Panc1 (cell line): ENCODE results near the gene NHS. TPM values are rescaled to one million over a fixed set of nuclear protein-coding genes. Genes with fewer than 3 reads are reported as not detected.

Source experiments
- ATAC-seq: fragments of 200-7000 bp; cut with Tn5 transposase; 2 replicates; pipeline ENCODE4 v1.9.1; 2020; ENCODE audit warnings: mild to moderate bottlenecking, moderate library complexity
- BruUV-seq: library from RNA; stranded (reverse); fragments of 400-500 nt; replicated peaks from 2 replicates; lab custom pipeline; 2021; lab: Mats Ljungman, UMichigan
- CTCF ChIA-PET: fragments of 300-600 bp; sonication (Branson Sonifier 250); formaldehyde crosslinking; loops from one replicate; lab custom pipeline; 2022; ENCODE audit warnings: antibody characterized with exemption; lab: Charles Lee
- POLR2A ChIA-PET: fragments of 300-600 bp; sonication (Branson Sonifier 250); formaldehyde crosslinking; loops from one replicate; lab custom pipeline; 2022; ENCODE audit warnings: antibody characterized with exemption; lab: Charles Lee
- DNase-seq: peaks from one replicate; pipeline ENCODE4 v3.0.0-alpha.2; 2010; ENCODE audit warnings: low read depth, low spot score
- H3K27ac ChIP-seq: 2 replicates; pipeline ENCODE4 v1.5.1; 2011; ENCODE audit warnings: mild to moderate bottlenecking, low read length, inconsistent platforms
- H3K27me3 ChIP-seq: fragments of 200-500 bp; sonication (Bioruptor generic); 2 replicates; pipeline ENCODE4 v1.6.0; 2014; ENCODE audit warnings: low read length, inconsistent platforms; ENCODE audit not compliant: control insufficient read depth, insufficient read depth
- H3K36me3 ChIP-seq: fragments of 200-500 bp; sonication (Bioruptor generic); 2 replicates; pipeline ENCODE4 v1.5.1; 2014; ENCODE audit warnings: inconsistent platforms, mild to moderate bottlenecking, low read length, moderate library complexity; ENCODE audit not compliant: control insufficient read depth, insufficient read depth
- H3K4me1 ChIP-seq: 2 replicates; pipeline ENCODE4 v1.5.1; 2011; ENCODE audit warnings: inconsistent platforms, mild to moderate bottlenecking, low read length, moderate library complexity; ENCODE audit not compliant: control insufficient read depth, insufficient read depth
- H3K4me3 ChIP-seq, 2 experiments: 2 replicates each; pipeline ENCODE4 v1.5.1; 2011 to 2012; ENCODE audit warnings: low read depth in 2 of 2, low read length in 2 of 2, mild to moderate bottlenecking in 2 of 2, inconsistent platforms in 1 of 2, moderate library complexity in 1 of 2
- H3K9me3 ChIP-seq: fragments of 200-500 bp; sonication (Bioruptor generic); 2 replicates; pipeline ENCODE4 v1.5.1; 2014; ENCODE audit warnings: low read depth, mild to moderate bottlenecking, inconsistent platforms, low read length, moderate library complexity; ENCODE audit not compliant: control insufficient read depth, insufficient read depth
- POLR2AphosphoS5 ChIP-seq: IDR thresholded peaks from 2 replicates; pipeline ENCODE4 v1.6.1; 2012; ENCODE audit warnings: mild to moderate bottlenecking, low read depth, low read length, moderate library complexity
- SIN3A ChIP-seq: IDR thresholded peaks from 2 replicates; pipeline ENCODE4 v1.6.1; 2012; ENCODE audit warnings: low read depth, mild to moderate bottlenecking, low read length, moderate library complexity, borderline replicate concordance; ENCODE audit not compliant: insufficient read depth
- TCF7L2 ChIP-seq: IDR thresholded peaks from 2 replicates; pipeline ENCODE4 v1.6.1; 2011; ENCODE audit warnings: mild to moderate bottlenecking, low read depth, low read length, inconsistent platforms
- in situ Hi-C: cut with HindIII; loops from 2 replicates; pipeline ENCODE4 v1.10.0; 2016; ENCODE audit warnings: low sequenced_read_pairs, low pct_unique_long_range_greater_than_20kb
- intact Hi-C: fragments of 100-400 bp; cut with micrococcal nuclease; formaldehyde crosslinking; loops from one replicate; pipeline ENCODE4 v1.10.0; 2022; ENCODE audit not compliant: unreplicated experiment
- total RNA-seq: library from RNA; stranded (reverse); gene quantifications from one replicate; pipeline ENCODE4 v1.2.1, GENCODE V29; 2021; ENCODE audit not compliant: unreplicated experiment
- TF ChIP-seq, protein P1 (sequence below): fragments of 450-650 bp; IDR thresholded peaks from 2 replicates; pipeline ENCODE4 v1.5.1; 2017; ENCODE audit warnings: mild to moderate bottlenecking
- TF ChIP-seq, protein P2 (sequence below), 2 experiments: IDR thresholded peaks; 2 replicates each; pipeline ENCODE4 v1.6.1; 2011 to 2012; ENCODE audit warnings: low read depth in 2 of 2, control low read depth in 1 of 2, low read length in 1 of 2, mild to moderate bottlenecking in 1 of 2, moderate library complexity in 1 of 2; ENCODE audit not compliant: insufficient read depth in 1 of 2

Gene NHS
- total RNA-seq, 1 experiment from 2014 or later, result 0.80 TPM

DNA sequence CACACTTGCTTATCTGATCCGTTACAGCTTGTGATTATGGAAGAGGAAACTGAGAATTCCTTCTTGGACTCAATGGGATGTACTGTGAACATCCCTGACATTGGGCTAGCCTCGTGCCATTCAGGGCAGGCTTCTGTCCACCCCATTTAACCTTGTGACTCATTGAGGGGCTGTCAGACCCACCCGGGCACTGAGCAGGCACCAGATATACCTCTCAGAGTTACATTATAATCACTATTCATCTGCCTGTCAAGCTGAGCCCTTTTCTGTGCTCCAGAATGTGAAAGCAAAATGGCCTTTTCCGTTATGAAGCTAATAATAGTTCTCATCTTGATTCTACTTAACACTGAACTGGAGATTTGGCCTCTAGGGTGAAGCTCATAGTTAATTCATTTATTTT is 191.7 kb downstream of the NHS start:
- Histone ChIP-seq H3K27me3 (no peaks in the 10 kb centered on the region), H3K4me1 (no peaks in the 10 kb centered on the region), H3K27ac (no peak overlapping the region), H3K36me3 (no peaks in the 10 kb centered on the region), H3K9me3 (no peaks in the 10 kb centered on the region), H3K4me3 (no peak overlapping the region)
- no peak for TF ChIP-seq POLR2AphosphoS5
- TF ChIP-seq, protein P1, sequence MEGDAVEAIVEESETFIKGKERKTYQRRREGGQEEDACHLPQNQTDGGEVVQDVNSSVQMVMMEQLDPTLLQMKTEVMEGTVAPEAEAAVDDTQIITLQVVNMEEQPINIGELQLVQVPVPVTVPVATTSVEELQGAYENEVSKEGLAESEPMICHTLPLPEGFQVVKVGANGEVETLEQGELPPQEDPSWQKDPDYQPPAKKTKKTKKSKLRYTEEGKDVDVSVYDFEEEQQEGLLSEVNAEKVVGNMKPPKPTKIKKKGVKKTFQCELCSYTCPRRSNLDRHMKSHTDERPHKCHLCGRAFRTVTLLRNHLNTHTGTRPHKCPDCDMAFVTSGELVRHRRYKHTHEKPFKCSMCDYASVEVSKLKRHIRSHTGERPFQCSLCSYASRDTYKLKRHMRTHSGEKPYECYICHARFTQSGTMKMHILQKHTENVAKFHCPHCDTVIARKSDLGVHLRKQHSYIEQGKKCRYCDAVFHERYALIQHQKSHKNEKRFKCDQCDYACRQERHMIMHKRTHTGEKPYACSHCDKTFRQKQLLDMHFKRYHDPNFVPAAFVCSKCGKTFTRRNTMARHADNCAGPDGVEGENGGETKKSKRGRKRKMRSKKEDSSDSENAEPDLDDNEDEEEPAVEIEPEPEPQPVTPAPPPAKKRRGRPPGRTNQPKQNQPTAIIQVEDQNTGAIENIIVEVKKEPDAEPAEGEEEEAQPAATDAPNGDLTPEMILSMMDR, result no peak
- no peak for TF ChIP-seq SIN3A
- TF ChIP-seq TCF7L2, result no peak
- TF ChIP-seq, protein P2, sequence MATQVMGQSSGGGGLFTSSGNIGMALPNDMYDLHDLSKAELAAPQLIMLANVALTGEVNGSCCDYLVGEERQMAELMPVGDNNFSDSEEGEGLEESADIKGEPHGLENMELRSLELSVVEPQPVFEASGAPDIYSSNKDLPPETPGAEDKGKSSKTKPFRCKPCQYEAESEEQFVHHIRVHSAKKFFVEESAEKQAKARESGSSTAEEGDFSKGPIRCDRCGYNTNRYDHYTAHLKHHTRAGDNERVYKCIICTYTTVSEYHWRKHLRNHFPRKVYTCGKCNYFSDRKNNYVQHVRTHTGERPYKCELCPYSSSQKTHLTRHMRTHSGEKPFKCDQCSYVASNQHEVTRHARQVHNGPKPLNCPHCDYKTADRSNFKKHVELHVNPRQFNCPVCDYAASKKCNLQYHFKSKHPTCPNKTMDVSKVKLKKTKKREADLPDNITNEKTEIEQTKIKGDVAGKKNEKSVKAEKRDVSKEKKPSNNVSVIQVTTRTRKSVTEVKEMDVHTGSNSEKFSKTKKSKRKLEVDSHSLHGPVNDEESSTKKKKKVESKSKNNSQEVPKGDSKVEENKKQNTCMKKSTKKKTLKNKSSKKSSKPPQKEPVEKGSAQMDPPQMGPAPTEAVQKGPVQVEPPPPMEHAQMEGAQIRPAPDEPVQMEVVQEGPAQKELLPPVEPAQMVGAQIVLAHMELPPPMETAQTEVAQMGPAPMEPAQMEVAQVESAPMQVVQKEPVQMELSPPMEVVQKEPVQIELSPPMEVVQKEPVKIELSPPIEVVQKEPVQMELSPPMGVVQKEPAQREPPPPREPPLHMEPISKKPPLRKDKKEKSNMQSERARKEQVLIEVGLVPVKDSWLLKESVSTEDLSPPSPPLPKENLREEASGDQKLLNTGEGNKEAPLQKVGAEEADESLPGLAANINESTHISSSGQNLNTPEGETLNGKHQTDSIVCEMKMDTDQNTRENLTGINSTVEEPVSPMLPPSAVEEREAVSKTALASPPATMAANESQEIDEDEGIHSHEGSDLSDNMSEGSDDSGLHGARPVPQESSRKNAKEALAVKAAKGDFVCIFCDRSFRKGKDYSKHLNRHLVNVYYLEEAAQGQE (IDR thresholded peaks at IDR 0.05; ENCODE audit: insufficient read depth in 1 of 2, low read depth in 2 of 2, low read length in 1 of 2), result no peak
- CTCF ChIA-PET, result no interaction called here
- intact Hi-C loops (no loop called here), in situ Hi-C loops (no loop called here)
- no TSS peak for BruUV-seq
- POLR2A ChIA-PET, result no interaction called here
- DNase-seq (no peak), ATAC-seq (no peak)

DNA sequence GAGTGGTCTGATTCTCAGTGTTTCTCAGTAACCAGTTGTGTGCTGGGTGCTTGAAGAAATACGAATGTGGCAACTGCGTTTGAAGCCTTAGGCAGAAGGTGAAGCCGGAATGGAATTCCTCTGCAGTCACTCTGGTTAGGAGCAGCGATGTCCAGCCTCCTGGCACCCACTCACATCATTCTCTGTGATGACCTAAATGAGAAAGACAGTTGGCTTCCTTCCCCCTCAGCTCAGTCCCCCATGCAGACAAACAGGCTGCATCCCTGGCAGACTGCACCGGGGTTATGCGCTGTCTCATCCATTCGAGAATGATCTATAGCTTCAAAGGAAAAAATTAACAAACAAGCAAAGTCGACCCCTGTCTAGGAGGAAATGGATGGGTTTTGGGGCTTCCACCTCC is 192.2 kb downstream of the NHS start:
- CTCF ChIA-PET, result no interaction called here

More for the DNA sequence above, 192.2 kb downstream of the NHS start:
- Histone ChIP-seq H3K4me1 (no peaks in the 10 kb centered on the region), H3K9me3 (no peaks in the 10 kb centered on the region), H3K36me3 (no peaks in the 10 kb centered on the region), H3K4me3 (no peak overlapping the region), H3K27ac (no peak overlapping the region), H3K27me3 (no peaks in the 10 kb centered on the region)
- intact Hi-C loops (no loop called here), in situ Hi-C loops (no loop called here)
- DNase-seq (no peak), ATAC-seq (no peak)
- POLR2A ChIA-PET, result no interaction called here
- no TSS peak for BruUV-seq
- TF ChIP-seq TCF7L2, result no peak
- TF ChIP-seq, protein P1, result no peak
- no peak for TF ChIP-seq POLR2AphosphoS5
- TF ChIP-seq, protein P2 (IDR thresholded peaks at IDR 0.05; ENCODE audit: insufficient read depth in 1 of 2, low read depth in 2 of 2, low read length in 1 of 2), result no peak
- no peak for TF ChIP-seq SIN3A
